ENCODE results near the gene TRNAU1AP.
"Not testable (repeated sequence)": the region's sequence is repeated elsewhere in the genome, so short reads cannot be mapped to it uniquely, and the experiment has no call there.

Gene TRNAU1AP

DNA sequence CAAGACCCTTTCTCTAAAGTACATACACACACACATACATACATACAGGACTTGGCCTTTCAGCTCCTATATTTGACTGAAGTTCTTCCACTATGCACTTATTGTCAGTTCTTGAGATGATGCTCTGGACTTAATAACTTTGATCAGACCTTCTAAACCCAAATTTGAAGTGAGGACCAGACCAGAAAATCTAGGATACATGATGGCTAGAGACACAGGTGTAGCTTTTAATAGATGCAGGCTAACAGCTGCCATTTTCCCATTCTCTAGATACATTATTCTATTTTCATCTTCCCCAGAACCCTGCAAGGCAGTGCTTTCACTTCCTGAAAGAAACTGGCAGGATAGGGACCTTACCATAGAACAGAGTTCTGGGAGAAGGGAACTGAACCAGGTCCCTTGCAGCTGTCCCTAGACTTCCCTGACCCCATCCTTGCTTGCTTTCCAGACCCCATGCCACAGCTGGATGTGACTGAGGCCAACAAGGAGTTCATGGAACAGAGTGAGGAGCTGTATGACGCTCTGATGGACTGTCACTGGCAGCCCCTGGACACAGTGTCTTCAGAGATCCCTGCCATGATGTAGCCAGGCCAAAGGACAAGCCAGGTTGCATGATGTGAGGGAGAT is 24.3 kb downstream of the TRNAU1AP start:
- DNase-seq (ENCODE audit: low spot score), result no peak

DNA sequence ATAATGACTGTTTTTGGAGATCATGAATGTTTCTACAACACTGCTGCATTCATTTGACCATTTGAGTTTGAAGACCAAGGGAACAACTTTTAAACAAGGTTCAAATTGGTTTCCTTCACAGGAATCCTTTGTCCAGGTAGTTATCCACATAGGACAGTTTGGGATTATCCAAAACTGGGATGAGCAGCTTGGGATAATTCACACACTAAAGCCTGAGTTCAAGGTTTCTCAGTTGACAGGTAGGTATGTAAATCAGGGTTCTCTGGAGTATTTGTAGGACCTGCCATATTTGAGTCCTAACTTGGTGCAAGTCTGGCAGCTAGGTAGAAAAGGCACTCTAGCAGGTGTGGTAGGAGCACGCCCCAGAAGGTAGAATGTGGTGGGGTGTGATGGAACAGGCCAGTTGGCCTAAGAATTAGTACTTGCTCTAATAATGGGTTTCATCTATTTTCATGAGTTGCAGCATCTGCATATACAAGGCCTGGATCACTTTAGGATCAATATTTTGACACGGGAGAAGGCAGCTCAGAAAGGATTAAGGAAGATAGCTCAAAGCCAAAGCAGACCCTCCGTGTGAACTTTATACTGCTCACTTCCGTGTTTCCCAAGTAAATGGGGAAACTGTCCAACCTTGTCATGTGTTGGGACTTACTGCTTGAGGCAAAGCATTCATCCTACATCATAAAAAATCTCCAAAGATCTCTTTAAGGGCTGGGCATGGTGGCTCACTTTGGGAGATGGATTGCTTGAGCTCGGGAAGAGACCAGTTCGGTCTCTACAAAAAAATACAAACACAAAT is 25.1 kb downstream of the TRNAU1AP start:
- DNase-seq (ENCODE audit: low spot score), result no peak

DNA sequence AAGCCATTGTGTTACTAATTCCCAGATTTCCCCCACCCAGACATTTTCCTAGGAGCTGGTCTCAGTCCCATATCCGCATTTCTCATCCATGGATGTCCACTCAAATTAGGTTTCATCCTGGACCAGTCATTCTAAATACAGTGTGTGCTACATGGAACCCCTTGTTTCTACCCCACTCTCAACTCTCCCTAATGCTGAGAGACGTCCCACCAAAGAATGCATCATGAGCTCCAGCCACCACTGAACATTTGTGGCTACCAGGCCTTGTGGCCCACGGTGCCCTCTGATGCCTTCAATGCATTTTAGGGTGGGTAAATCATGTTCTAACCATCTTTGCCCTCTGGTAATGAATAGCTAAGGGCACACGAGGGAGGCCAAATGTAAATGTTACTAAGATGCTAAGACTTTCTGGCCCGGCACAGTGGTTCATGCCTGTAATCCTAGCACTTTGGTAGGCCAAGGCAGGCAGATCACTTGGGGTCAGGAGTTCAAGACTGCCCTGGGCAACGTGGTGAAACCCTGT is 25.9 kb downstream of the TRNAU1AP start:
- DNase-seq (ENCODE audit: low spot score), result no peak

DNA sequence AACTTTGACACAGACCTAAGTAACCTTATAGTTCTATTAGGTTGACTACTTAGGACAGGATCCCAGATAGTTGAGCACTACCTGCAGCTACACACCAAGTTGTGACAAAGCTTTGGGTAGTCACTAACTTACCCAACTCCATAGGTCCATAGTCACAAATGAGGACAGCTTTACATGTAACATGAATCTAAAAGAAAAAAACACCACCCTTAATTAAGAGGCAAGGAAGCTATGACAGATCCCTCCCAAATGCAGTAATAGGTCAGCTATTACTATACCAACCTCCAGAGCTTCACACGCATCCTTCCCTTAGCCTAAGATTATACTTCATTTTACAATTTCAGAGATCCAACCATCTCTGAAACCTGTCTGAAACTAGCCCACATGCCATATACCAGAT is 26.5 kb downstream of the TRNAU1AP start:
- no peak for DNase-seq (ENCODE audit: low spot score)

DNA sequence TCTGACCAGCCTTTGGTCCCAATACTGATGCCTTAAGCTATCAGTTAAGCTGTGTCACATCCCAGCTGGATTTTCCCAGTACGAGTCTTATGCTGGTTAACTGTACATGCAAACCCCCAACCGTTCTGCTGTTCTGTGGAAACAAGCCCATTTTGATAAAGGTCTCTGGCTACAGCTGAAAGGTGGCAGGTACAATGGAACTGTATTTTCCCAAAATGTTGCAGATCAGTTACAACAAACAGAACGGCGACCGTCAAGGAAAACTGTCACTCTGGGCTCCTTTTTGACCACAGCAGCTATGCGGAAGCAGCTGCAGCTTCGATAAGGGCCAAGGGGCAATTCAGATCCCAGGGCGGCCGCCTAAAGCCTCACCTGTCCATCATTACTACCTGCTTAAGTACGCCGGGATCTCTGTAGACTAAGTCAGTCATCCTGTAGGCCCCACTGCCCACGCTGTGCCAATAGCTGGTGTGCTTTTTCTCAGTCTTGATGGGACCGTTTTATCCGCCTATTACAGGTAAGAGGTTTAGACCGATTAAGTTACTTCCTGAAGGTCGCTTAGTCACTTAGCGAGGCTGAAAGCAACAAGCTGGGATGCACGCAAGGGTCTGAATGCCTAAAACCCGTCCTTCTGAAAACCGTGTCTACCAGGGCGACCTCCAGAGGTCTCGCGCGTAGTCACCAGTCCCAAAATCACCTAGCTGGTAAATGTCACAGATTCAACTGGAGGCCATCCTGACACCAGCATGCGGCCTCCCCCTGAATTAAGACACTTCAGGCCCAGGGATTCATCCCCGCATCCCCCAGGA is 28.0 kb downstream of the TRNAU1AP start:
- DNase-seq (ENCODE audit: low spot score), result peak; percentile 38

DNA sequence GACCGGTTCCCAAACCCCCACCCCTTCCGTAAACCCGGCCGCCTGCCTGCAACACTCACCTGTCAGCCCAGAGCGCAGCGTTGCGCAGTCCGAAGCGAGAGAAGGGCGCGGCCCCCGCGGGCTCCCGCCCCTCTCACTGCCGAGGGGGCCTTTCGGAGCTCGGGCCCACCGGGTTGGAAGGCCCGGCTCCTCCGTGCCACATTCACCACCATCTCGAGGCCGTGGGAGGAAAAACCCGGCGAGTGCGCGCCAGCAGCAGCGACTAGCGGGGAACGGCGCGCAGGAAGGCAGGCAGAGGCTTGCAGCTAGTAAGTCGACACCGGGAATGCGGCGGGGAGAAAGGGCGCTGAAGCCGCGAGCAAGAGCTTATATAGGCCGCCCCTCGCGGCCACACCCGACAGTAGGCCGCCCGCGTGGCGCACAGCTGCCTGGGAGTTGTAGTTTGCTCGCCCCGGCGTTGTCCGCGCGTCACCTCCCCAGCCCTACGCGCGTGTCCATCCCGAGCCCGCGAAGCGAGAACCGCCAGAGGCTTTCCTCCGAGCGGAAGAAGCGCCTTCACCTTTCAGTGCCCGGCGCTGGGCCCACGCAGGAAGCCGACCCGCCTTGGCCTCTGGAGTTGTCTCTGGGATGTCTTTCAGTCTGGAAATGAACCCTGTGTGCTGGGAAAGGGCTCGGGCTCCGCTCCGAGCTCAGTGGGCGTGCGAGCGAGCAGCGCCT is 28.8 kb downstream of the TRNAU1AP start:
- peak; percentile 91 for DNase-seq (ENCODE audit: low spot score)

DNA sequence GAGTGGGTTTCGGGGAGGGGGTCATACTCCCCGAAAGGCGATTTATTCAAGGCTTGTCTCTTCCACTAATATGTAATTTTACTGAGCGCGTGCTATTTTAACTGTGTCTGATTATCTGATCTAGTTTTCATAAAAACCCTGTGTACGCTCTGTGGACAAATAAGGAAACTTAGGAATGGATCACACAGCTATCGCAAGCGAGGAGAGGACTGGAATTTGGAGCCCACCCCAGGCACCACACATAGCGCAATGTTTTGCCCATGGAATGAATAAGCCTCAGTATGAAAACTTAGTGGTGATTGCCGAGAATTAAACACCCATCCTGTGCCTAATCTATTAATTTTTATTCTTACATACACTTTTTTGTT is 29.3 kb downstream of the TRNAU1AP start:
- peak; percentile 42 for DNase-seq (ENCODE audit: low spot score)

DNA sequence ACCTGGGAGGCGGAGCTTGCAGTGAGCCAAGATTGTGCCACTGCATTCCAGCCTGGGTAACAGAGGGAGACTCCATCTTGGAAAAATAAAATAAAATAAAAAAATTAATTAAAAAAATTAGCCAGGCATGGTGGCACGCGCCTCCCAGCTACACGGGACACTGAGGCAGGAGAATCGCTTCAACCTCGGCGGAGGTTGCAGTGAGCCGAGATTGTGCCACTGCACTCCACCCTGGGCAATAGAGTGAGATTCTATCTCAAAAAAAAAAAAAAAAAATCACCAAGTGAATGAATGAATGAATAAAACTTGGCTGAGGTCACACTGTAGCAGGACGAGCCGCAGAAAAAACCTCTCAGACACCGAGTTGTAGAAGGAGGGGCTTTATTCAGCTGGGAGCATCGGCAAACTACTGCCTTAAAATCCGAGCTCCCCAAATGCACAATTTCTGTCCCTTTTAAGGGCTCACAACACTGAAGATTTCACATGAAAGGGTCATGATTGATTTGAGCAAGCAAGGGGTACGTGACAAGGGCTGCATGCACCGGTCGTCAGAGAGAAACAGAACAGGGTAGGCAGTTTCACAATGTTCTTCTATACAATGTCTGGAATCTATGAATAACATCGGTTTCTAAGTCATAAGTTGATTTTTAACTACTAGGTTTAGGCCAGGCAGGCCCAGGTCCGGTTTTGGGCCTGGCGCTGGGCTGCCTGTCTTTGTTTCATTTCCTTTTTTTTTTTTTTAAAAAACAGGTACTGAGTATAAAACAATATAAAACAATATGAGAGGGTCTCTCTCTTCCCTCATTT is 33.9 kb downstream of the TRNAU1AP start:
- not testable (repeated sequence) for DNase-seq (ENCODE audit: low spot score)

DNA sequence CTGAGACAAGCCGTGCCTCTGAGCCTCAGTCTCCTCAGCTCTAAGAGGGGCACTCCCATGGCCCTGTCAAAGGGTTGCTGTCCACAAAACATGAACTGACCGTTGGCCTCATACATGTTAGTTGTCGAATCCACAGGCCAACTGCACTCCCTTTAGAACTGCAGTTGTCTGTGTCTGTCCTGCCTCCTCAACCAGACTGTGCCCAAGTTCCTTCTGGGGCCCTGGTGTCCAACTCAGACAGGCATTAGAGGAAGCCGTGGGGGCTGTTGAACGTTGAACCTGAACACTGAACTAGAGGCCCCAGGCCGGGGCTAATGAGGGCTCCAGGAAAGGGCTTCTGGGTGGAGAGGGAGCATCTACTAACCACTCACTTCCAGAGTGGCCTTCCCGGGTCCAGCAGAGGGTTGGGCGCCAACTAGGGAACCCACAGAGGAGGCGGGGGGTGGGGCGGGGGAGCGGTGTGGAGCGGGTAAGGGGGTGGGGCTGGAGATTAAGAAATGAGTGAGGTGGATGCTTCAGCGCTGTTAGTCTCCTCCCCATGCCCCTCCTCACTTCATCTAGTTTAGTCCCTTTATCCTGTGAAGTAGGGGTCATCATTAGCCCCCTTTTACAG is 38.9 kb downstream of the TRNAU1AP start, which contains the start of gene RAB42:
TSS of gene RAB42 (plus strand) at position 558 of the 613 bp plus-strand sequence. CDS start 247 bp downstream, outside the sequence.
- peak; percentile 58 for DNase-seq (ENCODE audit: low spot score)

DNA sequence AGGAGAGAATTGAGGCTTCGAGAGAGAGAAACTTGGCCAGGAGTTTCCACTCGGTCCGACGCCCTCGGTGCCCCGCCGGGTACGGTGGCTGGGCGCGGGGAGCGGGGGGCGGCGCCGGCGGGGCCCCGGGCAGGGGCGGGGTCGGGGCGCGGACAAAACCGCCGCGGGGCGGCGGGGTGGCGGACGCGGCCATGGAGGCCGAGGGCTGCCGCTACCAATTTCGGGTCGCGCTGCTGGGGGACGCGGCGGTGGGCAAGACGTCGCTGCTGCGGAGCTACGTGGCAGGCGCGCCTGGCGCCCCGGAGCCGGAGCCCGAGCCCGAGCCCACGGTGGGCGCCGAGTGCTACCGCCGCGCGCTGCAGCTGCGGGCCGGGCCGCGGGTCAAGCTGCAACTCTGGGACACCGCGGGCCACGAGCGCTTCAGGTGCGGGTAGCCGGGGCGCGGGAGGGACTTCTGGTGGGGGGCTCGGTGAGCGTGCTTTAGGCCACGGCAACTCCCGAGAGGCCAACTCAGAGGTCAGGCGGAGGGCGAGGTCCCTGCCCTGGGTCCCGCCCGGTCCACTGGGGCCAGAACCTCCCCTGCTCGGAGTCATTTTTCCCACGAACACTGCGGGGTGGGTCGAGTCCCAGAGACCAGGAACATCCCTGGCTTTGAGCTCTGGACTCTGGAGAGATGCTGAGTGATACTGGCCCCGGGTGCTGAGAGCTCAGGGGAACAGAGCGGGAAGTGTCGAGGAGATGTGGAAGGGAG is 39.6 kb downstream of the TRNAU1AP start:
- peak; percentile 38 for DNase-seq (ENCODE audit: low spot score)

DNA sequence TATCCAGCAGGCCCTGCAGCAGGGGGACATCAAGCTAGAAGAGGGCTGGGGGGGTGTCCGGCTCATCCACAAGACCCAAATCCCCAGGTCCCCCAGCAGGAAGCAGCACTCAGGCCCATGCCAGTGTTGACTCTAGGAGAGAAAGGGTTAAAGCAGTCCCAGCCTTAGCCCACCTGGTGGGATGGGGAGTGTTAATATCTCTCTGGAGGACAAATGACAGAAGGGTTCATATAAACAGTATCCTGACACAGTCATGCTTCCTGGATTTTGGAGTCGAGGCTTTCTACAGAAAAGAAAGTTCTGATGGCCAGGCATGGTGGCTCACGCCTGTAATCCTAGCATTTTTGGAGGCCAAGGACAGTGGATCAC is 41.1 kb downstream of the TRNAU1AP start:
- not testable (repeated sequence) for DNase-seq (ENCODE audit: low spot score)

DNA sequence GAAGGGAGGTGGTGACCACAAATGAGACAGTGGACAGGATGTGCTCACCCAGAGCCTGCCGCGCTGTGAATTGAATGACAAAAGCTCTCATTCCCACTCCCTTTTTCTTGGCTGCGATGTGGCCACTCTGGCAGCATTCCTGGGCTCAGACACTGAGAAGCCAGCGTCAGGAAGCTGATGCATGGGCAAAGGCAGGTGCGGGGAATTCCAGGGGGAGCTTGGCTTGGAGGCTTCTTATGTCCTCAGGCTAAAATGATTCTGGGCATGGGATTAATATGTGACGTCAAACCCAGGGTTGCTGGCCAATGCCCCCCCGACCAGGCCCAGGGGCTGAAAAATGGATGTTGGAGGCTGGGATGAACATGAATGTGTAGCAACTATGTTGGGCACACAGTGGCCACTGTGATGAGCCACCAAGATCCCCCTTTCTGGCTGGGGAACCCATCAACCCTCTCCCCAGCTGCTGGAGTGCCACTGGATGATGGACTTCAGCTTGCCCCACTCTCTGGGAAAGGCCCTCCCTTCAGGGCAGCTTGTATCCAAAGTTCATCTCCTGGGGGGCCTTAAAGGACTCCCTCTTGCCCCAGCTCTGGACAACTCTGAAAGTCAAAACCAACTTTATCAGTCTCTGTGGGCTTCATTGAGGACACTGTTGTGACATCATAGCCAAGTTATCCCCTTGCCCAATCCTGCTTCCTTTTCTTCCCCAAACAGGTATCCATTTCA is 42.0 kb downstream of the TRNAU1AP start:
- not testable (repeated sequence) for DNase-seq (ENCODE audit: low spot score)

DNA sequence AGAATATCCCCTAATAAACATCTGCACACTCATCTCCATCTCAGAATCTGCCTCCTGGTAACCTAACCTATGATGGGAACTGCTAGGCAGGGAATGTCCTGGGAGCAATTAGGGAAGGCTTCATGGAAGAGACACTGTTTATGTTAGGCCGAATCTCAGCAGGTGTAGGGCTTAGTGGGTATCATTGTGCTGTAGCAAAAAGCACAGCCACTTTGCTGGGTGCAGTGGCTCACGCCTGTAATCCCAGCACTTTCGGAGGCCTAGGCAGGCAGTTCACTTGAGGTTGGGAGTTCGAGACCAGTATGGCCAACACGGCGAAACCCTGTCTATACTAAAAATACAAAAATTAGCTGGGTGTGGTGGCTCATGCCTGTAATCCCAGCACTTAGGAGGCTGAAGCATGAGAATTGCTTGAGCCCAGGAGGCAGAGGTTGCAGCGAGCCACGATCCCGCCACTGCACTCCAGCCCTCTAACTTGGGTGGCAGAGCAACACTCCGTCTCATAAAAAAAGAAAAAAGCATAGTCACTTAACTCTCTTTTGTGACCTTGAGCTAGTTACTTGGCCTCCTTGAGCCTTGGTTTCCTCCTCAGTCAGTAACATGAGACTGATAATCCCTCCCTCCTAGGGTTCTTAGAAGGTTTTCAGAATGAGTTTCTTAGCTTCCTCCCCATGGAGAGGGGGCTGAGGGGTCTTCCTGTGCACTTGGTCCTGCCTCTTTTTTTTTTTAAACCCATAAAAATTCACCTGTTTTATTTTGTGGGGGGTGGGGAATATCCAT is 42.7 kb downstream of the TRNAU1AP start:
- no peak for DNase-seq (ENCODE audit: low spot score)

DNA sequence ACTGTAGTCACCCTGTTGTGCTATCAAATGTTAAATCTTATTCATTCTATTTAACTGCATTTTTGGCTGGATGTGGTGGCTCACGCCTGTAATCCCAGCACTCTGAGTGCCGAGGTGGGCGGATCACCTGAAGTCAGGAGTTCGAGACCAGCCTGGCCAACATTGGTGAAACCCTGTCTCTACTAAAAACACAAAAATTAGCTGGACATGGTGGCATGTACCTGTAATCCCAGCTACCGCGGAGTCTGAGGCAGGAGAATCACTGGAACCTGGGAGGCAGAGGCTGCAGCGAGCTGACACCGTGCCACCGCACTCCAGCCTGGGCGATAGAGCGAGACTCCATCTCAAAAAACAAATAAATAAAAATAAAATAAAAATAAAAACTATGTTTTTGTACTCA is 43.4 kb downstream of the TRNAU1AP start:
- not testable (repeated sequence) for DNase-seq (ENCODE audit: low spot score)

DNA sequence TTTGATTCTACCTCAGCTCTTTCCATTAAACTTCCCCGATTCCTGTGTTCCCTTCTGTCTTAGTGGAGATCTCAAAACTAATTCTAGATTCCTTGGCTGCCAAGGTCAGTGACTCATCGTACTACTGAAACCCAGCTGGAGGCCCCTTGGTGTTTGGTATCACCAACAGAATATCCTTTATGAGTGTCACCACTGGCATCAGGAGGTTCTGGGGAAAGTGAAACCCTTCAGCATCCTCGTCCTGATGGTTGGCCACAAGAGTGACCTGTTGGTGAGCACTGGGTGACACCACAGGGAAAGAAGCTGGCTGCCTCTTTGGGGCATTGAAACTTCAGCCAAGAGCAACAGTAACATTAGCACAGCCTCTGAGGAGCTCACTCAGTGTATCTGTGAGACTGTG is 48.8 kb downstream of the TRNAU1AP start:
- no peak for DNase-seq (ENCODE audit: low spot score)

DNA sequence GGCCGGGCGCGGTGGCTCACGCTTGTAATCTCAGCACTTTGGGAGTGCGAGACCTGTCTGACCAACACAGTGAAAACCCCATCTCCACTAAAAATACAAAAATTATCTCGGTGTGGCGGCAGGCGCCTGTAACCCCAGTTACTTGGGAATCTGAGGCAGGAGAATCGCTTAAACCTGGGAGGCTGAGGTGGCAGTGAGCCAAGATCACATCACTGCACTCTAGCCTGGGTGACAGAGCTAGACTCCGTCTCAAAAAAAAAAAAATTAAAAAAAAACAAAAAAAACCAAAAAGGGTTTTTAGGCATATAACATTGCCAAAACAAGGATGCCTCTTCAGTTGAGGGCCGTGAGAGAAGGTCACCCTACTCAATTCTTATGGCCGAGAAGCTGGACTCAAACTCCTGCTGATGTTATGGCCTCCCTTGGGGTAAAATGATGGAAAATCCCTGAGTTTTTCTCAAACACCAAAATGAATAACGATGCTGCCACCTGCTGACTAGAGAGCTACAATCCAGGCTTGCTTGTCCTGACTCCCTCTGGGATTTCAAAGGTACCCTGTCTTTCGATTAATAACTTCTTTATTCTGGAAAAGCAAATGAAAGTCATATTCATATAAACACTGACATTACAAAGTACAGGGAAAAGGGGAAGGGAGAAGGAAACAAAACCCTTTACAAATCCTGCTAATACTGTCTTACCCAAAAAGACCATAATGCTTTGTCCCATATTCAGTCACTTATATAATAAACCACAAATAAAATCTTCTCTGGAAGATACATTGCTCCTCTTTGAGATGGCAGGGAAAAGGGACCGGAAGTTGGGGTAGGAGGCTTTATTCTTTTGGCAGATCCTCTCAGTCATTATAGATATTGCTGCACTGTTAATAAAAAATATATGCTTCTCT is 49.9 kb downstream of the TRNAU1AP start:
- DNase-seq (ENCODE audit: low spot score), result peak; percentile 63

DNA sequence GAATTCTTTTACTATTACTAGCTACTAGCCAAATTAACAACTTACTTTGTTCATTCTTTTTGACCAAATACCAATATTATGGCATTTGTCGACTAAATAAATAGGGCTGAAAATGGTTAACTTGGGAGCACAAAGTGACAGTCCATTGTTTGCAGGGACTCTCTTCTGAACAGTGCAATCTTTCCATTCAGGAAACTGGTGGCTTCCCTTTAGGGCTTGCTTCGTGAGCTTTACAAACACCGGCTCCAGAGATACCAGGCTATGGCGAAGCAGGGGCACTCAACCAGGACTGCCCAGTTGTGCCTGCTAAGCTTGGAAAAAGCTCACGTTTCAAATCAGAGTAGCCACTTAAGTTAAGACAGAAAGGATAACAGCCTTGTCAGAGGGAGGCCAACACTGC is 51.5 kb downstream of the TRNAU1AP start:
- no peak for DNase-seq (ENCODE audit: low spot score)

Data from HuH-7.5 (cell line).